Mucosa of stomach (tissue), 1 donor: ENCODE results near the gene SPOCK3.

Experiments
- H3K27me3 ChIP-seq: one replicate; pipeline ENCODE4 v1.7.0; 2013; ENCODE audit warnings: mild to moderate bottlenecking, low read length; ENCODE audit not compliant: control insufficient read depth, insufficient read depth
- H3K36me3 ChIP-seq: one replicate; pipeline ENCODE4 v1.7.0; 2013; ENCODE audit warnings: low read length; ENCODE audit not compliant: control insufficient read depth, insufficient read depth
- H3K4me1 ChIP-seq: one replicate; pipeline ENCODE4 v1.7.0; 2013; ENCODE audit warnings: mild to moderate bottlenecking, low read length; ENCODE audit not compliant: control insufficient read depth, insufficient read depth
- H3K4me3 ChIP-seq: one replicate; pipeline ENCODE4 v1.7.0; 2013; ENCODE audit warnings: low read length
- H3K9ac ChIP-seq: one replicate; pipeline ENCODE4 v1.7.0; 2013; ENCODE audit warnings: mild to moderate bottlenecking, low read length, moderate library complexity
- H3K9me3 ChIP-seq: one replicate; pipeline ENCODE4 v1.7.0; 2013; ENCODE audit warnings: mild to moderate bottlenecking, low read length, moderate library complexity; ENCODE audit not compliant: control insufficient read depth
- donor health status: Pancreatic carcinoma.

Gene SPOCK3

GRCh38 chr4:166838975-166839614 is 395.2 kb downstream of the SPOCK3 start:
- H3K4me1 ChIP-seq: no peaks in the 10 kb centered on the region
- H3K9ac ChIP-seq: no peak overlapping the region
- no peak overlapping the region for H3K4me3 ChIP-seq
- no peaks in the 10 kb centered on the region for H3K36me3 ChIP-seq
- peaks cover 3% of the 10 kb centered on the region for H3K27me3 ChIP-seq
- H3K9me3 ChIP-seq: no peaks in the 10 kb centered on the region

GRCh38 chr4:166836865-166837264 is 397.4 kb downstream of the SPOCK3 start:
- no peaks in the 10 kb centered on the region for H3K36me3 ChIP-seq
- no peaks in the 10 kb centered on the region for H3K4me1 ChIP-seq
- H3K4me3 ChIP-seq: no peak overlapping the region
- peaks cover 10% of the 10 kb centered on the region for H3K27me3 ChIP-seq
- H3K9me3 ChIP-seq: no peaks in the 10 kb centered on the region
- H3K9ac ChIP-seq: no peak overlapping the region

DNA sequence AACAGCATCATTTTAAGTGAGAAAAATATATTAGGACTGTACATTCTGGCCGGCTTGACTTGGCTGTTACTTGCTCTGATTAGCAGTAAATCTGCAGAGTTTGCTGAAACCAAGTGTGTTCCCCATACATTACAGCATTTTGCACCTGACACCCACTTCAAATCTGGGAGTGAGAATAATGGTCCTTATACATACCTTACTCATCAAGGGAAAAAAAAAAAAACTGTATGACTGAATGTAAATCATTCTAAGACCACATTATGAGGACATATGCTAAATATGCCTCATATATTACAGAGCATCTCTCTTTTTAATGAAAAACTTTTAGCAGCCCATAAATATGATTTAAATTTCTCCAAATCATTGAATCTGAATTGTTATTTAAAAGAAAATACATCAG is 406.7 kb downstream of the SPOCK3 start:
- no peak overlapping the region for H3K4me3 ChIP-seq
- H3K9ac ChIP-seq: no peak overlapping the region
- H3K9me3 ChIP-seq: no peaks in the 10 kb centered on the region
- H3K27me3 ChIP-seq: peaks cover 5% of the 10 kb centered on the region
- H3K36me3 ChIP-seq: no peaks in the 10 kb centered on the region
- peaks cover 14% of the 10 kb centered on the region for H3K4me1 ChIP-seq

GRCh38 chr4:166827167-166827566 is 407.1 kb downstream of the SPOCK3 start:
- Histone ChIP-seq H3K27me3 (peaks cover 5% of the 10 kb centered on the region), H3K36me3 (no peaks in the 10 kb centered on the region), H3K4me1 (peaks cover 14% of the 10 kb centered on the region), H3K9me3 (no peaks in the 10 kb centered on the region), H3K9ac (no peak overlapping the region), H3K4me3 (no peak overlapping the region)

DNA sequence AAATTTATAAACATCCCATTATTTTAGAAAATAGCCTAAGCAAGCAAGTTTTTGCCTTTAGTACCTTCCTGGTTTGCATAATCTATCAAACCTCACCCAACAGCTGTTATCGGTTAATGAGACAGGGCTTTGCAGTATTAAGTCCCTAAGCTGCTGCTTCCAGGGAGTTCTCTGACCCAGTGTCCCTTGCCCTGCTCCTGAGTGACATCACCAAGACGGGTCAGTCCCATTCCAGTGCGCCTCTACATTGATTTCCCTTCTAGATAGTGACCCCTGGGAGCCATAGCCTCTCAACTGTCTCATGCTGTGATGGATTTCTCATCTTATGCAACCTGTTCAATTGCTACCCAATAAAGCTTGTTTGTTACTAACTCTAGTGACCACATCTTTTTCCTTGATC is 410.4 kb downstream of the SPOCK3 start:
- Histone ChIP-seq H3K4me1 (peaks cover 8% of the 10 kb centered on the region), H3K36me3 (no peaks in the 10 kb centered on the region), H3K9ac (no peak overlapping the region), H3K27me3 (peaks cover 5% of the 10 kb centered on the region), H3K9me3 (no peaks in the 10 kb centered on the region), H3K4me3 (no peak overlapping the region)

GRCh38 chr4:166823126-166823525 is 411.2 kb downstream of the SPOCK3 start:
- no peaks in the 10 kb centered on the region for H3K36me3 ChIP-seq
- H3K4me3 ChIP-seq: no peak overlapping the region
- H3K9me3 ChIP-seq: no peaks in the 10 kb centered on the region
- peaks cover 5% of the 10 kb centered on the region for H3K4me1 ChIP-seq
- no peak overlapping the region for H3K9ac ChIP-seq
- peaks cover 5% of the 10 kb centered on the region for H3K27me3 ChIP-seq

- H3K9me3 ChIP-seq: no peaks in the 10 kb centered on the region
- H3K27me3 ChIP-seq: peaks cover 5% of the 10 kb centered on the region
- no peak overlapping the region for H3K9ac ChIP-seq
- H3K4me3 ChIP-seq: no peak overlapping the region
- H3K4me1 ChIP-seq: peaks cover 2% of the 10 kb centered on the region
- no peaks in the 10 kb centered on the region for H3K36me3 ChIP-seq
Observed at GRCh38 chr4:166822386-166822785, 411.9 kb downstream of the SPOCK3 start.

DNA sequence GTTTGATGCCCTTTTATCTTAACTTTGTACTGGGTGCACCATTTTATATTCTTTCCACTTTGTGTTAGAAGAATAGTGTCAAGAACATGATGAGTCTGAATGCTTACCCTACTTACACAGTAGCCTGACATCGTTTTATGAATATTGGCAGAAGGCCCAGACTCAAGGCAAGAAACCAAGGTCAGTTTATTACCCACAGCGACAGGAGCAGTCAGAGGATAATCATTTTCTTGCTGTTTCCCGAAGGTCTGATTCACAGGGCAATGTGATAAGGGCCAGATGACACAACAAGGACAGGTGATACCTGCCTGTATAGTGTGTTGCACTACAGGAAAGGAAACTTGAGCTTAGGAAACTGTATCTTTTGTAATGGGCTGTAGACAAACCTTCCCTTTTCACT is 417.4 kb downstream of the SPOCK3 start:
- no peaks in the 10 kb centered on the region for H3K4me1 ChIP-seq
- H3K36me3 ChIP-seq: no peaks in the 10 kb centered on the region
- no peak overlapping the region for H3K4me3 ChIP-seq
- H3K9me3 ChIP-seq: no peaks in the 10 kb centered on the region
- H3K9ac ChIP-seq: no peak overlapping the region
- no peaks in the 10 kb centered on the region for H3K27me3 ChIP-seq

DNA sequence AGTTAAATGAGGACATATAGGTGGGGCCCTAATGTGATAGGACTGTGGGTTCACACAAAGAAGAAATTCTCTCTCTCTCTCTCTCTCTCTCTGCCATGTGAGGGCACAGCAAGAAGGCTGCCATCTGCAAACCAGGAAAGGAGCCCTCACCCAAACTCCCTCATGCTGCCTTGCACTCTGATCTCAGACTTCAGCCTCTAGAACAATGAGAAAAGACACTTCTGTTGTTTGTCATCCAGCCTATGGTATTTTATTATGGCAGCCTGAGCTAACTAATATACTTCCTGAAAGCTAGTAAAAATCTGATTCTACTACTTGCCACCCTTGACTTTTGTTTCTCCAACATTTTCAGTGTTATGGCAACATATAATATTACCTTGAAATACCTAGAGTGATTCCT is 425.9 kb downstream of the SPOCK3 start:
- H3K4me3 ChIP-seq: no peak overlapping the region
- no peak overlapping the region for H3K9ac ChIP-seq
- no peaks in the 10 kb centered on the region for H3K36me3 ChIP-seq
- no peaks in the 10 kb centered on the region for H3K4me1 ChIP-seq
- H3K27me3 ChIP-seq: no peaks in the 10 kb centered on the region
- H3K9me3 ChIP-seq: no peaks in the 10 kb centered on the region

GRCh38 chr4:166802346-166802745 is 431.9 kb downstream of the SPOCK3 start:
- H3K36me3 ChIP-seq: no peaks in the 10 kb centered on the region
- H3K4me1 ChIP-seq: no peaks in the 10 kb centered on the region
- no peak overlapping the region for H3K9ac ChIP-seq
- no peaks in the 10 kb centered on the region for H3K27me3 ChIP-seq
- no peaks in the 10 kb centered on the region for H3K9me3 ChIP-seq
- H3K4me3 ChIP-seq: no peak overlapping the region

GRCh38 chr4:166798126-166798525 is 436.2 kb downstream of the SPOCK3 start:
- no peaks in the 10 kb centered on the region for H3K27me3 ChIP-seq
- H3K4me3 ChIP-seq: no peak overlapping the region

GRCh38 chr4:166777760-166778159 is 456.5 kb downstream of the SPOCK3 start:
- H3K4me3 ChIP-seq: no peak overlapping the region
- no peak overlapping the region for H3K9ac ChIP-seq
- no peaks in the 10 kb centered on the region for H3K9me3 ChIP-seq
- H3K4me1 ChIP-seq: no peaks in the 10 kb centered on the region
- H3K27me3 ChIP-seq: no peaks in the 10 kb centered on the region
- no peaks in the 10 kb centered on the region for H3K36me3 ChIP-seq

More at GRCh38 chr4:166798126-166798525, 436.2 kb downstream of the SPOCK3 start:
- no peaks in the 10 kb centered on the region for H3K4me1 ChIP-seq
- H3K36me3 ChIP-seq: no peaks in the 10 kb centered on the region
- no peaks in the 10 kb centered on the region for H3K9me3 ChIP-seq
- H3K9ac ChIP-seq: no peak overlapping the region

DNA sequence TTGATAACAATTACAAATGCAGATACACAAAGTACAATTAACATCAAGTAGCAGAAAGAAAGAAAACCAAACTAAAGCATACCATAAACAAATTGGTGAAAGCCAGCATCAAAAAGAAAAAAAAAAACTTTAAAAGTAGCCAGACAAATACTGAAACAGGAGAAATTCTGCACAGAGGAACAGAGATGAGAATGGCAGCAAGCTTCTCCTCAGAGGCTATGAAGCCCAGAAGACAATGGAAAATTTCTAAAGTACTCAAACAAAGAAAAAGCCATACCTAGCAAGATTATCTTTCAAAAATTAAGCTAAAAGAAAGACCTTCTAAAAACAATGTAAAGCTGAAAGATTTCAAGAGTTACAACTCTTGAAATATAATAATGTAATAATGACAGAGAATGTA is 471.3 kb downstream of the SPOCK3 start:
- no peaks in the 10 kb centered on the region for H3K9me3 ChIP-seq
- H3K9ac ChIP-seq: no peak overlapping the region
- H3K4me1 ChIP-seq: no peaks in the 10 kb centered on the region
- H3K4me3 ChIP-seq: no peak overlapping the region
- H3K36me3 ChIP-seq: no peaks in the 10 kb centered on the region
- no peaks in the 10 kb centered on the region for H3K27me3 ChIP-seq
